ENCODE data around the gene TPD52L1.

Gene TPD52L1

GRCh38 chr6:125269328-125269985 is 115.9 kb downstream of the TPD52L1 start:
- no peak overlapping the region for H3K4me3 ChIP-seq (ENCODE audit: low read depth, low read length)
- DNase-seq (ENCODE audit: low read depth) = no peak
- no peak for TF ChIP-seq CTCF (IDR thresholded peaks at IDR 0.05; ENCODE audit: low read depth, low read length, missing control alignments)

GRCh38 chr6:125270380-125270779 is 116.8 kb downstream of the TPD52L1 start:
- no peak overlapping the region for H3K4me3 ChIP-seq (ENCODE audit: low read depth, low read length)
- DNase-seq (ENCODE audit: low read depth) = no peak
- no peak for TF ChIP-seq CTCF (IDR thresholded peaks at IDR 0.05; ENCODE audit: low read depth, low read length, missing control alignments)

GRCh38 chr6:125271486-125272159 is 118.0 kb downstream of the TPD52L1 start:
- DNase-seq (ENCODE audit: low read depth) = no peak
- TF ChIP-seq CTCF (IDR thresholded peaks at IDR 0.05; ENCODE audit: low read depth, low read length, missing control alignments) = no peak
- H3K4me3 ChIP-seq (ENCODE audit: low read depth, low read length) = no peak overlapping the region

- no peak overlapping the region for H3K4me3 ChIP-seq (ENCODE audit: low read depth, low read length)
- no peak for DNase-seq (ENCODE audit: low read depth)
- TF ChIP-seq CTCF (IDR thresholded peaks at IDR 0.05; ENCODE audit: low read depth, low read length, missing control alignments) = no peak
Measured at GRCh38 chr6:125273251-125273650, 119.7 kb downstream of the TPD52L1 start.

- no peak for DNase-seq (ENCODE audit: low read depth)
Measured at GRCh38 chr6:125273965-125274364, 120.4 kb downstream of the TPD52L1 start.

GRCh38 chr6:125274935-125275334 is 121.4 kb downstream of the TPD52L1 start:
- TF ChIP-seq CTCF (IDR thresholded peaks at IDR 0.05; ENCODE audit: low read depth, low read length, missing control alignments) = no peak
- no peak overlapping the region for H3K4me3 ChIP-seq (ENCODE audit: low read depth, low read length)
- no peak for DNase-seq (ENCODE audit: low read depth)

More at GRCh38 chr6:125273965-125274364, 120.4 kb downstream of the TPD52L1 start:
- no peak for TF ChIP-seq CTCF (IDR thresholded peaks at IDR 0.05; ENCODE audit: low read depth, low read length, missing control alignments)
- H3K4me3 ChIP-seq (ENCODE audit: low read depth, low read length) = no peak overlapping the region

GRCh38 chr6:125275779-125276178 is 122.2 kb downstream of the TPD52L1 start:
- TF ChIP-seq CTCF (IDR thresholded peaks at IDR 0.05; ENCODE audit: low read depth, low read length, missing control alignments) = no peak
- no peak overlapping the region for H3K4me3 ChIP-seq (ENCODE audit: low read depth, low read length)
- no peak for DNase-seq (ENCODE audit: low read depth)

Data from GM12864 (cell line).